B cell (primary cell): ENCODE measurements around the gene LPCAT1. TPM values are rescaled to one million over a fixed set of nuclear protein-coding genes. Genes with fewer than 3 reads are reported as not detected.

Source experiments
- ATAC-seq: fragments of 200-7000 bp; cut with Tn5 transposase; one replicate; pipeline ENCODE4 v1.10.0; 2021; ENCODE audit warnings: low read depth, mild to moderate bottlenecking, moderate number of reproducible peaks, moderate library complexity
- CTCF ChIA-PET: fragments of 350-600 bp; sonication (Branson Sonifier 250); formaldehyde crosslinking; loops from one replicate; lab custom pipeline; 2021; ENCODE audit warnings: antibody characterized with exemption, inconsistent platforms; lab: Charles Lee
- POLR2A ChIA-PET: fragments of 350-600 bp; sonication (Branson Sonifier 250); formaldehyde crosslinking; loops from one replicate; lab custom pipeline; 2021; ENCODE audit warnings: antibody characterized with exemption; lab: Charles Lee
- DNase-seq: peaks from one replicate; pipeline ENCODE4 v3.0.0; 2013
- H2AFZ ChIP-seq: 2 replicates; pipeline ENCODE4 v1.6.1; 2012; ENCODE audit warnings: mild to moderate bottlenecking, low read depth, low read length; ENCODE audit not compliant: insufficient read depth, poor library complexity, severe bottlenecking
- H3K27ac ChIP-seq, 2 donors: 1 replicate in 1 of 2; 2 replicates in 1 of 2; pipeline ENCODE4 v1.5.1; 2012 to 2013; ENCODE audit warnings: low read length in 2 of 2, mild to moderate bottlenecking in 2 of 2, moderate library complexity in 1 of 2
- H3K27me3 ChIP-seq, 4 experiments: fragments of 200-600 bp in 1 of 4; sonication (generic) in 1 of 4; replicated peaks in 1 of 4; 1 replicate in 2 of 4; 2 replicates in 2 of 4; pipeline versions ENCODE4 v1.6.1 to v1.7.0; 2013 to 2016; ENCODE audit warnings: low read length in 3 of 4, mild to moderate bottlenecking in 2 of 4, mixed read lengths in 1 of 4, moderate library complexity in 1 of 4; ENCODE audit not compliant: insufficient read depth in 4 of 4, control insufficient read depth in 3 of 4; ENCODE audit errors: control extremely low read depth in 1 of 4
- H3K36me3 ChIP-seq, 2 experiments: replicated peaks in 1 of 2; 1 replicate in 1 of 2; 2 replicates in 1 of 2; pipeline versions ENCODE4 v1.6.1 to v1.7.1; 2013; ENCODE audit warnings: low read length in 1 of 2; ENCODE audit not compliant: insufficient read depth in 2 of 2, control insufficient read depth in 1 of 2; ENCODE audit errors: control extremely low read depth in 1 of 2, extremely low read depth in 1 of 2
- H3K4me1 ChIP-seq, 2 donors: fragments of 200-600 bp in 1 of 2; sonication (generic) in 1 of 2; 1 replicate in 1 of 2; 2 replicates in 1 of 2; pipeline versions ENCODE4 v1.5.1 to v1.6.1; 2013 to 2017; ENCODE audit warnings: low read length in 2 of 2; ENCODE audit not compliant: control insufficient read depth in 2 of 2, insufficient read depth in 2 of 2
- H3K4me2 ChIP-seq: replicated peaks from 2 replicates; pipeline ENCODE3; 2012; ENCODE audit warnings: mild to moderate bottlenecking, low read depth, low read length; ENCODE audit not compliant: poor library complexity, severe bottlenecking
- H3K4me3 ChIP-seq, 5 experiments: fragments of 200-600 bp in 1 of 5; sonication (generic) in 1 of 5; 1 replicate in 3 of 5; 2 replicates in 2 of 5; pipeline versions ENCODE4 v1.5.1 to v1.7.0; 2011 to 2016; ENCODE audit warnings: low read length in 4 of 5, mild to moderate bottlenecking in 4 of 5, low read depth in 2 of 5, control low read depth in 1 of 5, moderate library complexity in 1 of 5; ENCODE audit not compliant: insufficient read depth in 1 of 5; ENCODE audit errors: control extremely low read depth in 1 of 5, extremely low read depth in 1 of 5
- H3K79me2 ChIP-seq: fragments of 200-600 bp; sonication (generic); one replicate; pipeline ENCODE4 v1.6.0; 2016; ENCODE audit warnings: low read length; ENCODE audit not compliant: control insufficient read depth, insufficient read depth
- H3K9ac ChIP-seq: fragments of 200-600 bp; sonication (generic); 2 replicates; pipeline ENCODE4 v1.6.1; 2017; ENCODE audit warnings: mild to moderate bottlenecking, low read length, moderate library complexity
- H3K9me3 ChIP-seq, 3 donors: one replicate each; pipeline versions ENCODE4 v1.6.1 to v1.7.1; 2013; ENCODE audit warnings: low read length in 2 of 3; ENCODE audit not compliant: control insufficient read depth in 2 of 3, insufficient read depth in 1 of 3; ENCODE audit errors: control extremely low read depth in 1 of 3
- H4K20me1 ChIP-seq: 2 replicates; pipeline ENCODE4 v1.6.0; 2012; ENCODE audit warnings: mild to moderate bottlenecking, low read length; ENCODE audit not compliant: insufficient read depth, control insufficient read depth, poor library complexity, severe bottlenecking
- H3K27ac Mint-ChIP-seq: one replicate; pipeline ENCODE4 v1.8.0; 2021; ENCODE audit warnings: mixed read lengths
- H3K27me3 Mint-ChIP-seq: one replicate; pipeline ENCODE4 v1.8.0; 2021; ENCODE audit warnings: mixed read lengths
- H3K4me1 Mint-ChIP-seq: one replicate; pipeline ENCODE4 v1.8.0; 2021; ENCODE audit warnings: mixed read lengths
- H3K4me3 Mint-ChIP-seq: one replicate; pipeline ENCODE4 v1.8.0; 2021; ENCODE audit warnings: mixed read lengths
- H3K9me3 Mint-ChIP-seq: one replicate; pipeline ENCODE4 v1.8.0; 2022; ENCODE audit warnings: mixed read lengths; ENCODE audit not compliant: insufficient read depth
- EZH2 ChIP-seq: IDR thresholded peaks from 2 replicates; pipeline ENCODE4 v1.6.1; 2012; ENCODE audit warnings: borderline replicate concordance, low read depth, mild to moderate bottlenecking, moderate library complexity, low read length; ENCODE audit not compliant: insufficient read depth, poor library complexity, severe bottlenecking
- whole genome bisulfite sequencing: methylation state at CpG from one replicate; pipeline ENCODE4 v1.1.5; 2013; ENCODE audit warnings: missing lambda C conversion rate; ENCODE audit not compliant: insufficient coverage; 5-methylcytosine and 5-hydroxymethylcytosine counted together
- intact Hi-C: fragments of 100-400 bp; cut with micrococcal nuclease; formaldehyde crosslinking; loops from one replicate; pipeline ENCODE4 v1.10.0; 2022
- polyA plus RNA-seq: library from polyadenylated mRNA; depleted of rRNA; stranded (reverse); fragments of >200 nt; gene quantifications from 2 replicates; pipeline ENCODE4 v1.2.3, GENCODE V29; 2012
- total RNA-seq, 2 donors: library from RNA; stranded (reverse); fragments of 120-200 nt in 1 of 2; gene quantifications; 1 replicate in 1 of 2; 2 replicates in 1 of 2; pipeline versions ENCODE4 v1.2.3 to v1.2.4, GENCODE V29; 2013 to 2022
- TF ChIP-seq, protein P1 (sequence below): fragments of 200-600 bp; IDR thresholded peaks from one replicate; pipeline ENCODE4 v1.8.0; 2022; ENCODE audit warnings: antibody characterized with exemption, mild to moderate bottlenecking

The LPCAT1 gene
- total and polyA plus RNA-seq, 2 donors (not counting 1 experiment from before 2014, with no cell fraction given): 94.8 to 159 TPM

GRCh38 chr5:1435369-1435768 is 88.4 kb downstream of the LPCAT1 start:
- intact Hi-C loops: no loop called here
- Histone ChIP-seq H3K4me2 (no peak overlapping the region), H3K9me3 (peaks cover 0 to 34% (median 0%) of the 10 kb centered on the region in 3 donors), H3K4me3 (no peak overlapping the region), H4K20me1 (no peaks in the 10 kb centered on the region), H3K36me3 (no peaks in the 10 kb centered on the region), H3K27me3 (peaks cover 0 to 11% (median 0%) of the 10 kb centered on the region in 4 experiments), H2AFZ (no peak overlapping the region), H3K9ac (no peak overlapping the region), H3K27ac (no peak overlapping the region), H3K4me1 (no peaks in the 10 kb centered on the region), H3K79me2 (no peaks in the 10 kb centered on the region)
- no peaks in the 10 kb centered on the region for H3K4me1 Mint-ChIP-seq
- TF ChIP-seq EZH2: no peak
- TF ChIP-seq, protein P1, sequence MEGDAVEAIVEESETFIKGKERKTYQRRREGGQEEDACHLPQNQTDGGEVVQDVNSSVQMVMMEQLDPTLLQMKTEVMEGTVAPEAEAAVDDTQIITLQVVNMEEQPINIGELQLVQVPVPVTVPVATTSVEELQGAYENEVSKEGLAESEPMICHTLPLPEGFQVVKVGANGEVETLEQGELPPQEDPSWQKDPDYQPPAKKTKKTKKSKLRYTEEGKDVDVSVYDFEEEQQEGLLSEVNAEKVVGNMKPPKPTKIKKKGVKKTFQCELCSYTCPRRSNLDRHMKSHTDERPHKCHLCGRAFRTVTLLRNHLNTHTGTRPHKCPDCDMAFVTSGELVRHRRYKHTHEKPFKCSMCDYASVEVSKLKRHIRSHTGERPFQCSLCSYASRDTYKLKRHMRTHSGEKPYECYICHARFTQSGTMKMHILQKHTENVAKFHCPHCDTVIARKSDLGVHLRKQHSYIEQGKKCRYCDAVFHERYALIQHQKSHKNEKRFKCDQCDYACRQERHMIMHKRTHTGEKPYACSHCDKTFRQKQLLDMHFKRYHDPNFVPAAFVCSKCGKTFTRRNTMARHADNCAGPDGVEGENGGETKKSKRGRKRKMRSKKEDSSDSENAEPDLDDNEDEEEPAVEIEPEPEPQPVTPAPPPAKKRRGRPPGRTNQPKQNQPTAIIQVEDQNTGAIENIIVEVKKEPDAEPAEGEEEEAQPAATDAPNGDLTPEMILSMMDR: no peak
- ChIA-PET CTCF (no interaction called here), POLR2A (no interaction called here)
- H3K4me3 Mint-ChIP-seq: no peak overlapping the region
- DNase-seq: no peak
- H3K27ac Mint-ChIP-seq: no peak overlapping the region
- ATAC-seq: no peak
- H3K9me3 Mint-ChIP-seq: peaks cover 11% of the 10 kb centered on the region
- peaks cover 22% of the 10 kb centered on the region for H3K27me3 Mint-ChIP-seq
- 96% methylated on average over 2 of the region's 2 CpGs for WGBS

DNA sequence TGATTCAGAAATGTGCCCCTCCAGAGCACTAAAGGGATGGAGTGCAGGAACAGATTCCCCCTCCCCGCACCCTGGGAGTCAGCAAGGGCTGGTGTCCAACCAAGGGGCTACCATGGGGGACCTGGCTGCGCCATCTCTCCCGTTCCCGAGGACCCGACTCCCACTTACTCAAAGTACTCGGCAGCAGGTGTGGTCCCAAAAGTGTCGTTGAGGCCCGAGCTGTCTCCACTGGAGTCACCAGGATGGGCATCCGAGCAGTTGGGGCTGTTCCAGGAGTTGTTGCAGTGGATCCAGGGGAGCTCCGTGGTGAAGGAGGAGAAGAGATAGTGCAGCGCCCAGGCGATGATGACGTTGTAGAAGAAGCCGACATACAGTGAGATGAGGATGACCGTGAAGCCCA is 91.5 kb downstream of the LPCAT1 start:
- H3K27ac ChIP-seq: no peak overlapping the region
- H3K36me3 ChIP-seq: no peaks in the 10 kb centered on the region
- ChIA-PET CTCF (no interaction called here), POLR2A (no interaction called here)
- no peak for DNase-seq
- no peaks in the 10 kb centered on the region for H3K4me1 Mint-ChIP-seq
- no peaks in the 10 kb centered on the region for H3K79me2 ChIP-seq
- ATAC-seq: no peak
- H3K27me3 ChIP-seq: peaks cover 0 to 3% (median 0%) of the 10 kb centered on the region in 4 experiments
- H3K4me3 ChIP-seq: no peak overlapping the region
- intact Hi-C loops: no loop called here
- no peaks in the 10 kb centered on the region for H4K20me1 ChIP-seq
- WGBS: 90% methylated on average over 15 of the region's 15 CpGs
- H3K4me3 Mint-ChIP-seq: no peak overlapping the region
- no peak overlapping the region for H3K4me2 ChIP-seq
- H2AFZ ChIP-seq: no peak overlapping the region
- peaks cover 9% of the 10 kb centered on the region for H3K27me3 Mint-ChIP-seq
- H3K9me3 Mint-ChIP-seq: peaks cover 19% of the 10 kb centered on the region
- H3K4me1 ChIP-seq: no peaks in the 10 kb centered on the region
- no peak overlapping the region for H3K27ac Mint-ChIP-seq
- TF ChIP-seq, protein P1: no peak
- no peak for TF ChIP-seq EZH2
- peaks cover 3 to 47% (median 18%) of the 10 kb centered on the region in 3 donors for H3K9me3 ChIP-seq
- H3K9ac ChIP-seq: no peak overlapping the region
